Measurements from ENCODE around the gene CFAP70.
A peak's percentile ranks its signal among the peaks of the same experiment; 100 is the strongest.
"Not testable (repeated sequence)": the region's sequence is repeated elsewhere in the genome, so short reads cannot be mapped to it uniquely, and the experiment has no call there.

The CFAP70 gene

DNA sequence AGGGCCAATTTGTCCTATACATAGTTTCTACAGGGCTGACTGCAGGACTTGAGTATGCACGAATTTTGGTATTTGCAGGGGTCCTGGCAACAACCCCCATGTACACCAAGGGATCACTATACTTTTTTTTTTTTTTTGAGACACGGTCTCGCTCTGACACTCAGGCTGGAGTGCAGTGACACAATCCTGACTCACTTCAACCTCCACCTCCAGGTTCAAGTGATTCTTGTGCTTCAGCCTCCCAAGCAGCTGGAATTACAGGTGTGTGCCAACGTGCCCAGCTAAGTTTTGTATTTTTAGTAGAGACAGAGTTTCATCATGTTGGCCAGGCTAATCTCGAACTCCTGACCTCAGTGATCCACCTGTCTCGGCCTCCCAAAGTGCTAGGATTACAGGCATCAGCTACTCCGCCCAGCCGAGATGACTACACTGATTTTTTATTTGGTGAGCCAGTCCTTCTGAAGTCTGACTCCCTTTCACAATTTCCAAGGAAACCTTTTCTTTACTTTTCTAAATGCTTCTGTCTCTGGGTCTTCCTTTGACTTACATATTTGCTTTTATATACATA is 19.8 kb downstream of the CFAP70 start:
- no peak for DNase-seq

DNA sequence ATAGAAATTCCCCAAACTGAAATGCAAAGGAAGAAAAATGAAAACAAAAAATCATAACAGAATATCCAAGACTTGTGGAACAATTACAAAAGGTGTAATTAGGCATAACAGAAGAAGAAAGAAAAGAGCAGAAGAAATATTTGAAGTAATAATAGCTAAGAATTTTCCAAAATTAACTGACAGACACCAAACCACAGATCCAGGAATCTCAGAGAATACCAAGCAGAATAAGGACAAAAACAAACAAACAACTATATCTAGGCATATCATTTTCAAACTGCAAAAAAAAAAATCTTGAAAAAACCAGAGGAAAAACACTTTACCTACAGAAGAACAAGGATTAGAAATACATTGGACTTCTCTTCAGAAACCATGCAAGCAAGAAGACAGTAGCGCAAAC is 25.5 kb downstream of the CFAP70 start:
- DNase-seq = no peak

DNA sequence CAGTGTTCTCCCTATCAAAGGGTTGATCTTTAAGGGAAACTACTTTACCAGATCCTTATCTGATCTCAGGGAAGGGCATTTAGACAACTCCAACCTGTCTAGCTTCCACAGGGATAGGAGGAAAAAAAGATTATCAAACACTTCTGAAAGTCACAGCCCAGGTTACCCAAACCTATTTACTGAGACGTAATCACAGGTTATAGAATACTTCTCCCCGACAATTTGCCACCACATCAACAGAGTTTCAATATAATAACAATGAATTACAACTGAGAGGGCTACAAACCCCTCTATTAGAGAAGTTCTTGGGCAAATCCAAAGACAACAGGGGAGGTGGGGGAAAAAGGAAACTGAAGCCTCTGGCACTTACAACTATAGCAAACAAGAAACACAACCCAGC is 26.3 kb downstream of the CFAP70 start:
- DNase-seq = peak in 1 of 3 experiments; percentile 2

DNA sequence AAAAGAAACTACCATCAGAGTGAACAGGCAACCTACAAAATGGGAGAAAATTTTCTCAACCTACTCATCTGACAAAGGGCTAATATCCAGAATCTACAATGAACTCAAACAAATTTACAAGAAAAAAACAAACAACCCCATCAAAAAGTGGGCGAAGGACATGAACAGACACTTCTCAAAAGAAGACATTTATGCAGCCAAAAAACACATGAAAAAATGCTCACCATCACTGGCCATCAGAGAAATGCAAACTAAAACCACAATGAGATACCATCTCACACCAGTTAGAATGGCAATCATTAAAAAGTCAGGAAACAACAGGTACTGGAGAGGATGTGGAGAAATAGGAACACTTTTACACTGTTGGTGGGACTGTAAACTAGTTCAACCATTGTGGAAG is 30.1 kb downstream of the CFAP70 start:
- DNase-seq = not testable (repeated sequence)

DNA sequence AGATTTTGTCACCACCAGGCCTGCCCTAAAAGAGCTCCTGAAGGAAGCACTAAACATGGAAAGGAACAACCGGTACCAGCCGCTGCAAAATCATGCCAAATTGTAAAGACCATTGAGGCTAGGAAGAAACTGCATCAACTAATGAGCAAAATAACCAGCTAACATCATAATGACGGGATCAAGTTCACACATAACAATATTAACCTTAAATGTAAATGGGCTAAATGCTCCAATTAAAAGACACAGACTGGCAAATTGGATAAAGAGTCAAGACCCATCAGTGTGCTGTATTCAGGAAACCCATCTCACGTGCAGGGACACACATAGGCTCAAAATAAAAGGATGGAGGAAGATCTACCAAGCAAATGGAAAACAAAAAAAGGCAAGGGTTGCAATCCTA is 33.4 kb downstream of the CFAP70 start:
- not testable (repeated sequence) for DNase-seq

DNA sequence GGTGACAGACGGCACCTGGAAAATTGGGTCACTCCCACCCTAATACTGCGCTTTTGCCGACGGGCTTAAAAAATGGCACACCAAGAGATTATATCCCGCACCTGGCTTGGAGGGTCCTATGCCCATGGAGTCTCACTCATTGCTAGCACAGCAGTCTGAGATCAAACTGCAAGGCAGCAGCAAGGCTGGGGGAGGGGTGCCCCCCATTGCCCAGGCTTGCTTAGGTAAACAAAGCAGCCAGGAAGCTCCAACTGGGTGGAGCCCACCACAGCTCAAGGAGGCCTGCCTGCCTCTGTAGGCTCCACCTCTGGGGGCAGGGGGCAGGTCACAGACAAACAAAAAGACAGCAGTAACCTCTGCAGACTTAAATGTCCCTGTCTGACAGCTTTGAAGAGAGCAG is 35.1 kb downstream of the CFAP70 start:
- not testable (repeated sequence) for DNase-seq

DNA sequence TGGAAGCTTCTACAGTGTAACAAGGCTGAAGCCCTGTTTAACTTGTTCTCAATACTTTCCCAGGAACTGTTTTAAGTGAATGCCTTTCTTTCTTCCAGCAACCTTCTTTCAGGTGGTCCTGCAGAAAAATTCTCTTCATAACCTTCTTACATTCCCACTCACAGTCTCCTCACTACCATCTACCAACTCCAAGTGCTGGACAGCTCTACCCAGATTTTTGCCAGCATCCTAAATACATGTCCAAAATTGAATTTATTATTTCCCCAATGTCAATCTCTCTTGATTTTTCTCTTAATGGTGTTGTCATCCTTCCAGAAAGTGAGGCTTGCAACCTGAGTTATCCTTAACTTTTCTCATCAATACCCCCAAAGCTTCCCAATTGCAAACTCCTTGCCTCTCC is 48.2 kb downstream of the CFAP70 start:
- no peak for DNase-seq

DNA sequence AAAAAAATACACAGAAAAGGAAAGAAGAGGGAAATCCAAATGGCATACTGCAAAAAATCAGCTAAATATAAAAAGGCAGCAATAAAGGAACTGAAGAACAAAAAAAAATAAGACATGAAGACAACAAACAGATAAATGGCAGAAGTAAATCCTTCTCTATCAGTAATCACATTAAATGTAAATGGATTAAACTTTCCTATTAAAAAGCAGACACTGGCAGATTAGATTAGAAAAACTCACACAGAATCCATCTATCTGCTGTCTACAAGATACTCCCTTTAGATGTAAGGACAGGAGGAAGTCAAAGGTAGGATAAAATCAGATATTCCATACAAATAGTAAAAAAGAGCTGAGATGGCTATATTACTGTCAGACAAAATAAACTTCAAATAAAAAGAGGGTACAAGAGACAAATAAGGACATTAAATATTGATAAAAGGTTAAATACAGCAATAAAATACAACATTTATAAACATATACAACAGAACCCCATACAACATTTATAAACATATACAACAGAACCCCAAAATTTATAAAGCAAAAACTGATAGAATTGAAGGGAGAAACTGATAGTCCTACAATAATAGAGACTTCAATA is 51.4 kb downstream of the CFAP70 start:
- DNase-seq = no peak

DNA sequence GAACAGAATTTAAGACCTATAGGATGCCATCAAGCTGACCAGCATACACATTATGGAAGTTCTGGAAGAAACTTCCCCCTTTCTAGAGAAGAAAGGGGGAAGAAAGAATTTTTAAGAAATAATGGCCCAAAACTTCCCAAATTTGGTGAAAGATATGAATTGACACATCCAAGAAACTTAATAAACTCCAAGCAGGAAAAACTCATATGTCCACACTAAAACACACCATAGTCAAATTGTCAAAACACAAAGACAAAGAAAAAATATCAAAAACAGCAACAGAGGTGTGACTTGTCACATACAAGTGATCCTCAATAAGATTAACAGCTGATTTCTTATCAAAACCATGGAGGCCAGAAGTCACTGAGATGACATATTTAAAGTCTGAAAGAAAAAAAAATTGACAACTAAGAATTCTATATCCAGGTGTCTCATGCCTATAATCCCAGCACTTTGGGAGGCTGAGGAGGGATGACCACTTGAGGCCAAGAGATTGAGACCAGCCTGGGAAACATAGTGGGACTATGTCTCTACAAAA is 52.4 kb downstream of the CFAP70 start:
- no peak for DNase-seq

DNA sequence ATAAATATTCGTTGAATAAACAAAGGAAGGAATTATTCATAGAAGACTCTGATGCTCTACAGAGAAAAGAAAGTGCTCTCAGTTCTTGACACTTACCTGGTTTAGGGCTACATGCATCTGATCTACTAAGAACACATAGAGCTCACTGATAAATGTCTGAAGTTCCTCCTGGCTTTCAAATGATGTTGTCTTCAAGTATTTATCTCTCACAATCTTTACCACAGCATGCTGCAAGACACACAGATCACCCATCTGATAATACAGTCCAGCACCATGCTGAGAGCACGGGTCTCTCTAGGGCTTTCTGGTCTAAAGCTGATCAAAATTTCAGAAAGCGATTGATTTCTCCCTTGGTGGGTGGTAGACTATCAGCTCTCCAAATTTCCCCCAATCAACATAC is 61.7 kb downstream of the CFAP70 start:
- DNase-seq = no peak

DNA sequence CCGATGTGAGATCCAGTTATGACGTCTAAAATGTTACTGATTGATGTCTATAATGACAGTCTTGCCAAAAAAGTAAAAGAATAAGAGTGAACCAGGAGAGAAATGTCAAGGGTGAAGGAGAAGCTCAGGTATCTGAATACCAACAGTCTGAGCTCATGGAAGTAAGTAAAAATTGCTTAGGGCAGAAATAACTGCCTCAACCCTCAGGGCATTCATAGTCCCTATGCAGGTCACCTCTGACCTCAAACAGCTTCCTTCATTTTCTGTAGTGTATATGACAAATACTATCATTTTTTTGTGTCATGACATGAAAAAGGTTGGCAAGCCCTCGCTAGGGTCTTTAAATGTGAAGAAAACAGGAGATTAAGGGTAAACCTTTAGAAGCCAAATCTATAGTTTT is 65.2 kb downstream of the CFAP70 start:
- DNase-seq = no peak

DNA sequence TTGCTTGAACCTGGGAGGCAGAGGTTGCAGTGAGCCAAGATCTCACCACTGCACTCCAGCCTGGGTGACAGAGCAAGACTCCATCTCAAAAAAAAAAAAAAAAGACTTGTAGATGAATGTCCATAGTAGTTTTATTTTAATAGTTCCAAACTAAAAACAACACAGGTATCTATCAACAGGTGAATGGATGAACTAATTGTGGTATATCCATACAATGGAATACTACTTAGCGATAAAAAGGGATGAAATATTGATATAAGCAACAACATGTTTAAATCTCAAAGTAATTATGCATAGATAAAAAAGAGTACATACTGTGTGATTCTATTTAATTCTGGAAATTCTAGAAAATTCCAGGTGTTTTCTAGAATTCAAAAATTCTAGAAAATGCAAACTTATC is 68.7 kb downstream of the CFAP70 start:
- DNase-seq = no peak

DNA sequence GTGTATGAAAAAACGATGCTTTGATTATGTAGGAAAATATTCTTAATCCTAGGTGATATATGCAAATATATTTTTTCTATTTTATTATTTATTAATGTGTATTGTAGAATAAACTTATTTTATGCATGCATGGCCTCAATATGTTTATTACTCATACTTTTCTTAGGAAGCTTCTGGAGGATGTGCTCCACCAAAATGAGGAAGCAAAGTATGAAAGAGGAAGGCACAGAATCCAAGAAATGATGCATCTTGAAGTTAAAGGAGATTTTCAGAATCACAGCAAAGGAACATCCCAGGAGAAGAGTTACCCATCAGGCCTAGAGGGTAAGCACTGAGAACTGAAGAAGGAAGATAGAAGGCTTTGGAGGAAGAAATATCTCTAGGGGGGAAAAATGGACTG is 71.2 kb downstream of the CFAP70 start:
- DNase-seq = no peak

DNA sequence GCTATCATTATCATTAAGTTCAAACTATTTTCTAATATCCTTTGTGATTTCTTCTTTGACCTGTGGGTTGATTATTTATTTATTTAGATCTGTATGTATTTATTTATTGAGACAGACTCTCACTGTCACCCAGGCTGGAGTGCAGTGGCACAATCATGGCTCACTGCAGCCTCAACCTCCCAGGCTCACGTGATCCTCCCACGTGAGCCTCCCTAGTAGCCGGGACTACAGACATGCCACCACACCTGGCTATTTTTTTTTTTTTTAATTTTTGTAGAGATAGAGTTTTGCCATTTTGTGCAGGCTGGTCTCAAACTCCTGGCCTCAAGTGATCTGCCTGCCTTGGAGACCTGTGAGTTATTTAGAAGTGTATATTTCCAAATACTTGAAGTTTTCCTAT is 77.6 kb downstream of the CFAP70 start:
- no peak for DNase-seq

DNA sequence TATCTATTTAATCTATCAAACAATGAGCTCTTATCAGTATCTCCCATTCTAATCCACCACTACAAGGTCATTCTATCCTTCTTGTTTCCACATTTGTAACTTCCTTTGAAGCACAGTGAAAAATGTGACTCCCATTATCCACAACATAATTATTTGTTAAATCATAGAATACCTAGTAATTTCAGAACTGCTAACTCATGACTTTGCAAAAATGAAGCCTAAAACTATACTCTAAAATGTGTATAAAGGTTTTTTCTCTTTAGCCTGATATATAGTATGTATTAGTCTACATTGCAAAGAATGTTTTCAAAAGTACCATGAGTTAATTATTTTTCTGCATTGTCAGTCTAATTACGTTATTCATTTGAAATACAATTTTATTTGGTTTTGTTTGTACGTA is 94.2 kb downstream of the CFAP70 start:
- no peak for DNase-seq

DNA sequence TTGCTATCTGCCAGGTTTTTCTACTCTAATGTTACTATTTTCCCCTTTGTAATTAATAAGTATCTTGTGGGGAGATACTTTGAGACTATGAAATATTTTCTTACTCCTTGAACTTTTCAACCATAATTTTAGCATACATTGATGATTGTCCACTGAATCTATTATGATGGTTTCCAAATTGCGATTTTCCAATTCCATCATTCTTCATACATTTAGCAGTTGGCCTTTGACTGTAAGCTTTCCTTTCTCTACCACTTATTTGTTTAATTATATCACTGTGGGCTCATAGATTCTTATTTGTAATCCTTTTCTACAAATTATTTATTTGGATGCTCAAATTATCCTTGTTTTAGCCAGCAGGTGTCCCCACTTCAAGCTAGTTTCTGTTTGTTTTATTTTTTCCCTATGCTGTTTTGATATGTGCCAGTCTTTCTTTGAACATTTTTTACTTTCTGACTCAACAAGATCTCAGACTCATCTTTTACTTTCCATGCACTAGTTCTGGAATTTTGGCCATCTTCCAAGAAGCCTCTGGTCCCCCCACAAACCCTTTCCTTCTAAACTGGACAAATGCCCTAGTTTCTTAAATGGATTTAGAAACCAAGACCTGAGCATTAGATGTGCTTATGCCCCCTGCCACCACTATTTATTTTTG is 94.8 kb downstream of the CFAP70 start:
- DNase-seq = peak in 1 of 3 experiments; percentile 4

DNA sequence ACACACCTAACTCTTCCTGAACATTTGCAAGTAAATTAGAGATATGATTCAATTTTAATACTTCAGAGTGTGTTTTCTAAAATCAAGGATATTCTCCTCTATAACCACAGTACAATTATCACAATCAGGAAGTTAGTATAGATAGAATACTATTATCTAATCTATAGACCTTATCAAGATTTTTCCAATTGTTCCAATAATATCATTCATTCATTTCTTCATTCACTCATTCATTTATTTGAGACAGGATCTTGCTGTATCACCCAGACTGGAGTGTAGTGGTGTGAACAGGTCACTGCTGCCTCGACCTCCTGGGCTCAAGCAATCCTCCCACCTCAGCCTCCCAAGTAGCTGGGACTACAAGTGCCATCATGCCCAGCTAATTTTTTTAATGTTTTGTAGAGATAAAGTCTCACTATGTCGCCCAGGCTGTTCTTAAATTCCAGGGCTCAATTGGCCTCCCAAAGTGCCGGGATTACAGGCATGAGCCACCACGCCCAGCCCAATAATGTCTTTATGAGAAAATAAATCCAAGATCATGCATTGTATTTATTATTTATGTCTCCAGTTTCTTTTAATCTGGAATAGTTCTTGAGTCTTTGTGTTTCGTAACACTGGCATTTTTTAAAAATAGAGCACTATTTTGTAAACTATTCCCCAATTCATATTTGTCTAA is 95.6 kb downstream of the CFAP70 start:
- no peak for DNase-seq

DNA sequence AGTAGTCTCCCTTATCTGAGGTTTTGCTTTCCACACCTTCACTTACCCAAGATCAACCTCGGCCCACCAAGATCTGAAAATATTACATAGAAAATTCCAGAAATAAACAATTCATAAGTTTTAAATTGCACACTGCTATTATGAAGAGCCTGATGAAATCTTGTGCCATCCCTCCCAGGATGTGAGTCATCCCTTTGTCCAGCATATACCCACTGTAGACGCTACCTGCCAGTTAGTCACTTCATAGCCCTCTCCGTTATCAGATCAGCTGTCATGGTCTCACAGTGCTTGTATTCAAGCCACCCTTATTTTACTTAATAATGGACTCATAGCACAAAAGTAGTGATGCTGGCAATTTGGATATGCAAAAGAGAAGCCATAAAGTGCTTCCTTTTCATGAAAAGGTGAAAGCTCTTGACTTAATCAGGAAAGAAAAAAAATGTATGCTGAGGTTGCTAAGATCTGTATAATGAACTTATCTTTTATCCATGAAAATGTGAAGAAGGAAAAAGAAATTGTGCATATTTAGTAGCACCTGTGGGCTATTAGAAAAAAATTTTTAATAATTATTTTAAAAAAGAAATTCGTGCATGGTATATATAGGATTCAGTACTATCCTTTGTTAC is 96.4 kb downstream of the CFAP70 start:
- DNase-seq = no peak

DNA sequence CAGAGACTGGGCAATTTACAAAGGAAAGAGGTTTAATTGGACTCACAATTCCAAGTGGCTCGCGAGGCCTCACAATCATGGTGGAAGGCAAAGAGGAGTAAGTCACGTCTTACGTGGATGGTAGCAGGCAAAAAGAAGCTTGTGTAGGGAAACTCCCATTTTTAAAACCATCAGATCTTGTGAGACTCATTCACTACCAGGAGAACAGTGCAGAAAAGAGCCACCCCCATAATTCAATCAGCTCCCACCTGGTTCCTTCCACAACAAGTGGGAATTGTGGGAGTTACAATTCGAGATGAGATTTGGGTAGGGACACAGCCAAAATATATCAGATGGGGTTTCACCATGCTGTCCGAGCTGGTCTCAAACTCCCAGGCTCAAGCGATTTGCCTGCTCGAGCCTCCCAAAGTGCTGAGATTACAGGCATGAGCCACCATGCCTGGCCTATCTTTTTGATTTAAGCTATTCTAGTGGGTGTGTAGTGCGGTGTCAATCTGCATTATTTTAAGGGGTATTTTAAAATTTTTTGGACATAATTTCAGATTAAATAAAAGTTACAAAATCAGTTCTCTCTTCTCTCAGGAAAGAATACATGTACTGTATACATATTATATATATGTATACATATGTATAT is 97.2 kb downstream of the CFAP70 start:
- no peak for DNase-seq

DNA sequence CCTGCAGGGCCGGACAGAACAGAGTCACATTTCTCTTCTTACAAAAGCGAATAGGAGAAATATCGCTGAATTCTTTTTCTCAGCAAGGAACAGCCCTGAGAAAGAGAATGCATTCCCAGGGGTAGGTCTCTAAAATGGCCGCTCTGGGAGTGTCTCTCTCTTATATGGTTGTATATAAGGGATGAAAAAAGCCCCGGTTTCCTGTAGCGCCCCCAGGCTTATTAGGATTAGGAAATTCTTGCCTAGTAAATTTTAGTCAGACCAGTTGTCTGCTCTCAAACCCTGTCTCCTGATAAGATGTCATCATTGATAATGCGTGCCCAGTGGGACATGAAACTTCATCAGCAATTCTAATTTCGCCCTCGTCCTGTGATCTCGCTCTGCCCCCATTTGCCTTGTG is 100.1 kb downstream of the CFAP70 start:
- DNase-seq = not testable (repeated sequence)

DNA sequence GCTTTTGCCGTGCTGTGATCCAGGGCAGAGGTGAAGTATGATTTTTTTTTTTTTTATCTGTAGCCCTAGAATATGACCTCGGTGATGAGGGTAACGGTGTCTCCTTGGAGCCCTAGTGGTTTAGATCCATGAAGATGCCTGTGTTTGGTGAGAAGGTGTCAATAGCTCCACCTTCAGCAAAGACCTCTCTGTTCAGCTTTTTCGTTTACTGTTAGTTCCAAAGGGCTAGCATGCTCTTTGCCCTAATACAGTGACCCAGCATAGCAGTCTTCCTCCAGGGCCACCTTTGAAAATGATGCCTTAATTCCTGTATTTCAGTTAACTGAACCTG is 105.5 kb downstream of the CFAP70 start:
- DNase-seq = peak in 1 of 3 experiments; percentile 22

DNA sequence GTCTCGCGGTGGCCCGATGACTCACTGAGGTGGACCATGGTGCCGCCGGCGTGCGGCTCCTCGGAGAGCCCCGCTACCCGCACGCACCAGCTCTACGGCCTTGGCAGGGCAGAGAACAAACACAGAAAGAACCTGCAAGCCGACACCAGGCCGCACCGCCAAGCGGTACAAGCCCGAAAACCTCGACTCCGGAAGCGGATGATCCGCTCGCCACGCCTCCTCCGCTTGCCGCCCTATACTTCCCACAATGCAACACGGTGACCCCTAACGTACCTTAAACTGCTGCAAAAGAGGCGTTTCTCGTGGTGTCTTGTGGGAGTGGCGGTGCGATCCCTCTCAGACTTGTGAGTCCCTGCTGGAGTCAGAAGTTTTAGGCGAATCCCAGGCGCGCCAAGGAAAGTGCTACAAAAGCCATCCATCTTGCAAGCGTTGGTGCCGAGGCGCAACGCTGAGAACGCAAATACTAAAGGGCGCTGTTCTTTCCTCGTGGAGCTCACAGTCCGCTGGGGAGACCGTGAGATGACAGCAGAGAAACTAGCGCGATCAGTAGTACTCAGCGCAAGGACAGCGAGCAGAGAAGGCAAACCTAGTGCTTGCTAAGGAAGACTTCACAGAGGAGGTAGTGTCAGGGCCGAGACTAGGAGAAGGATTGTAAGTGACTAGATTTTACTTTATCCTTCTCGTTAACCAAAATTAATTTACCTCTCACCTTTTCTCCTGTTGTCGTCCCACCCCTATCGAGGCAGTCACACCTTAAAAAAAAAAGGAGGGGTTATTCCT is 106.0 kb downstream of the CFAP70 start, which contains the start of gene MRPS16:
TSS of gene MRPS16 (minus strand) at position 200 of the 780 bp plus-strand sequence. CDS start at position 38, 162 bp downstream.
- peak; percentile 89 to 95 (median 94) for DNase-seq
